ENCODE measurements around the gene QSOX2.
A peak's percentile ranks its signal among the peaks of the same experiment; 100 is the strongest.

QSOX2 gene

DNA sequence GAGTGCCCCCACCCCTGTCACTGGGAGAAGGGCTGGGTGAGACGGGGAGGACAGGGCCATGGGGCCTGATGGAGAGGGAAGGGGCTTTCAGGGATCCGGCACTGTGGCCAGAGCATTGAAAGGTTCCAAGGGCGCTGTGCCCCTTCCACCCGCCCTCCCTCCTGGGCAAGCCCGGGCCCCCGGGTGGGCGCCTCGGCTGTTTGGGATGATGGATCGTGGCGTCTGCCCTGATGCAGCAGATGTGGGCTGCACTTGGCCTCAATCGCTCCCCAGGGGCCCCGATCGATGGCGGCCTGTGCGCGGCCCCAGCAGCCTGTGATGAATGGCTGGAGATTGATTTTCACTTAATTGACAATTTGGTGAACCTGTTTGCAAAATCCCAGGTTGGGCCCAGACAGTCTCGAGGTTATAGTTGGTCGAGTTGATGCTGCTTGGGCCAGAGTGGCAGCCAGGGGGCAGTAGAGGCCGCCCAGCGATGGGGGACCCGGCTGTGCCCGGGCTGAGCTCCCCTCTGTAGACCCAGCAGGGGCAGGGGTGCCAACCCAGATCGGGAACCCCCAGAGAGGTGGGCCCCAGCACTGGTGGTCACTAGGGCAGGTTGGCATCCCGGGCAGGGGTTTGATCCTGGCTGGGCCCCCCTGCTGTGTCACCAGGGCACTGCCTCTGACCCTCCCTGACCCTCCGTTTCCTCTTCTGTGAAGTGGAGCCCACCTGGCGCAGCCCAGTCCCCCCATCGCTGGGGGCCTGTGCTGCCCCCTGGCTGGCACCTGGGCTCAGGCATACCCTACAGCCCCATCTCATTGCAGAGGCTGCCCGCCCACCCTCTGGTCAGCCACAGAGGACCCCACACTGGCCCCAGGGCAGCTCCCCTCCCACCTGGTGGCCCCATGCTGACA lies 75.4 kb downstream of the QSOX2 start:
- no peak overlapping the region for H3K4me3 ChIP-seq (ENCODE audit: low read length)
- TF ChIP-seq, protein P1, sequence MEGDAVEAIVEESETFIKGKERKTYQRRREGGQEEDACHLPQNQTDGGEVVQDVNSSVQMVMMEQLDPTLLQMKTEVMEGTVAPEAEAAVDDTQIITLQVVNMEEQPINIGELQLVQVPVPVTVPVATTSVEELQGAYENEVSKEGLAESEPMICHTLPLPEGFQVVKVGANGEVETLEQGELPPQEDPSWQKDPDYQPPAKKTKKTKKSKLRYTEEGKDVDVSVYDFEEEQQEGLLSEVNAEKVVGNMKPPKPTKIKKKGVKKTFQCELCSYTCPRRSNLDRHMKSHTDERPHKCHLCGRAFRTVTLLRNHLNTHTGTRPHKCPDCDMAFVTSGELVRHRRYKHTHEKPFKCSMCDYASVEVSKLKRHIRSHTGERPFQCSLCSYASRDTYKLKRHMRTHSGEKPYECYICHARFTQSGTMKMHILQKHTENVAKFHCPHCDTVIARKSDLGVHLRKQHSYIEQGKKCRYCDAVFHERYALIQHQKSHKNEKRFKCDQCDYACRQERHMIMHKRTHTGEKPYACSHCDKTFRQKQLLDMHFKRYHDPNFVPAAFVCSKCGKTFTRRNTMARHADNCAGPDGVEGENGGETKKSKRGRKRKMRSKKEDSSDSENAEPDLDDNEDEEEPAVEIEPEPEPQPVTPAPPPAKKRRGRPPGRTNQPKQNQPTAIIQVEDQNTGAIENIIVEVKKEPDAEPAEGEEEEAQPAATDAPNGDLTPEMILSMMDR (conservative IDR thresholded peaks at IDR 0.05; ENCODE audit: low read depth, low read length): peak; percentile 86
- DNase-seq (ENCODE audit: low read depth): no peak

- no peak overlapping the region for H3K4me3 ChIP-seq (ENCODE audit: low read length)
- no peak for DNase-seq (ENCODE audit: low read depth)
- TF ChIP-seq, protein P1 (conservative IDR thresholded peaks at IDR 0.05; ENCODE audit: low read depth, low read length): no peak
Observed at GRCh38 chr9:136169495-136169894, 76.1 kb downstream of the QSOX2 start.

DNA sequence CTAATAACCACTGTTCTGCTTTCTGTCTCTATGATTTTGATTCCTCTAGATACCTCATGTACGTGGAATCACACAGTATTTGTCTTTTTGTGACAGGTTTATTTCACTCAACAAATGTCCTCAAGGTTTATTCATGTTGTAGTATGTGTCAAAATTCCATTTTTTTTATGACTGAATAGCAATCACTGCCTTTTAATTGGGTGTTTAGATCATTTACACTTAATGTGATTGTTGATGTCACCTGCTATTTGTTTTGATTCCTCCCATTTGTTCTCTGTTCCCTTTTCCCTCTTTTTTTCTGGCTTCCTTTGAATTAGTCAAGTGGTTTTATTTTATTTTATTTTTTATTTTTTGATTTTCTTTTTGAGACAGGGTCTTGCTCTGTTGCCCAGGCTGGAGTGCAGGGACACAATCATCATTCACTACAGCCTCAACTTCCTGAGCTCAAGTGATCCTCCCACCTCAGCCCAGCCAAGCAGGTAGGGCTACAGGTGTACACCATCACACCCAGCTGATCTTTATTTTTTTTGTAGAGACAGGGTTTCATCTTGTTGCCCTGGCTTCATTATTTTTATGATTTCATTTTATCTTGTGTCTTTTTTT lies 82.3 kb downstream of the QSOX2 start:
- TF ChIP-seq, protein P1 (conservative IDR thresholded peaks at IDR 0.05; ENCODE audit: low read depth, low read length): no peak
- no peak for DNase-seq (ENCODE audit: low read depth)
- no peak overlapping the region for H3K4me3 ChIP-seq (ENCODE audit: low read length)

- TF ChIP-seq, protein P1 (conservative IDR thresholded peaks at IDR 0.05; ENCODE audit: low read depth, low read length): no peak
- no peak overlapping the region for H3K4me3 ChIP-seq (ENCODE audit: low read length)
- DNase-seq (ENCODE audit: low read depth): no peak
Observed at GRCh38 chr9:136160995-136161610, 84.5 kb downstream of the QSOX2 start.

DNA sequence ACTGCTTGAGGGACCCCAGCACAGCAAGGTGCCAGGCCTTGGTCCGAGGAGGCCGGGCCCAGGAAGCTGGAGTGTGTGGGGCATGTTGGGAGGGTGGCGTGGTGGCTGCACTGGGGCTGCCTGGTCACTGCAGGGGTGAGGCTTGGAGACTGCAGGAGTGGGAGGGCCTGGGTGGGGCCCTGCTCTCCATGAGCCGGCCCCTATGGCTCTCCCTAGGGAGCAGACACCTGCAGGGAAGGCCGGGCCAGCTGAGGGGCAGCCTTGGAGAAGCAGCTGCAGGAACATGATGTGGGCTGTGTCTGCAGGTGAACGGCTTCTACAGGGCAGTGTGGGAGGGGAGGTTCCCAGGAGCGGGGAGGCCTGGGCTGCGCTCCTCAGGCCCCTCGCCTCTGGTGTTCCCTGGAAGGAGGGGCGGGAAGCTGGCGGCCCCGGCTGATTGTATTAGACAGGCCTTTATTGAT lies 85.2 kb downstream of the QSOX2 start:
- H3K4me3 ChIP-seq (ENCODE audit: low read length): no peak overlapping the region
- TF ChIP-seq, protein P1 (conservative IDR thresholded peaks at IDR 0.05; ENCODE audit: low read depth, low read length): no peak
- DNase-seq (ENCODE audit: low read depth): no peak

DNA sequence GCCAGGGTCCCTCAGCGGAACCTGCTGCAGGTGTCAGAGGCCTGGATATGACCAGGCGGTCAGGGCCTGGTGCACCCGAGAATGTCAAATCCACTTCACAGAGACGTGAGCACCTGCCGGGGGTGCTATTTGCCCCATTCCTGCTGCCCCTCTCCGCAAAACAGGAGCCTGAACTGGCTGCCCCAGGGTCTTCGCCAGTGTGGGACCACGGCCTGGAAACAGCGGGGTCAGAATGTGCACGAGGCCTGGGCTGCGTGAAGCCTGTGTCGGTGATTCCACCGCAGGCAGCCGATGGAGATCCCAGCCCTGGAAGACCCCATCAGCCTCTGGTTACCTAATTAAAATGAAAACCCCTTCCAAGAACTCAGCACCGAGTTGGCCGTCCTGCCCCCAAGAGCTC lies 85.8 kb downstream of the QSOX2 start:
- H3K4me3 ChIP-seq (ENCODE audit: low read length): no peak overlapping the region
- no peak for DNase-seq (ENCODE audit: low read depth)
- TF ChIP-seq, protein P1 (conservative IDR thresholded peaks at IDR 0.05; ENCODE audit: low read depth, low read length): no peak
